Psoas muscle (tissue), 8 donors: ENCODE data around the gene LUZP2. TPM values are rescaled to one million over a fixed set of nuclear protein-coding genes. Genes with fewer than 3 reads are reported as not detected.

Experiments used
- ATAC-seq, 4 donors: fragments of 200-7000 bp; cut with Tn5 transposase; one replicate each; pipeline ENCODE4 v1.9.1; 2020; ENCODE audit warnings: moderate library complexity in 3 of 4, mild to moderate bottlenecking in 2 of 4
- DNase-seq, 2 donors: peaks; one replicate each; pipeline ENCODE4 v3.0.0-alpha.2; 2020
- H3K27ac ChIP-seq: fragments of 200-600 bp; one replicate; pipeline ENCODE4 v1.8.0; 2022
- H3K27me3 ChIP-seq, 3 donors: fragments of 200-600 bp in 1 of 3; one replicate each; pipeline versions ENCODE4 v1.6.1 to v1.8.0; 2013 to 2022; ENCODE audit warnings: low read length in 2 of 3, mild to moderate bottlenecking in 2 of 3, moderate library complexity in 1 of 3; ENCODE audit not compliant: insufficient read depth in 3 of 3
- H3K36me3 ChIP-seq, 2 donors: fragments of 200-600 bp in 1 of 2; one replicate each; pipeline versions ENCODE4 v1.6.1 to v1.8.0; 2013 to 2022; ENCODE audit warnings: low read depth in 1 of 2, mild to moderate bottlenecking in 1 of 2, moderate library complexity in 1 of 2; ENCODE audit not compliant: insufficient read depth in 1 of 2
- H3K4me1 ChIP-seq: fragments of 200-600 bp; one replicate; pipeline ENCODE4 v1.8.0; 2022
- H3K4me3 ChIP-seq: fragments of 200-600 bp; one replicate; pipeline ENCODE4 v1.8.0; 2022; ENCODE audit warnings: mild to moderate bottlenecking
- H3K9me3 ChIP-seq: fragments of 200-600 bp; one replicate; pipeline ENCODE4 v1.8.0; 2022
- CTCF ChIP-seq: fragments of 200-600 bp; IDR thresholded peaks from one replicate; pipeline ENCODE4 v1.8.0; 2022; ENCODE audit warnings: antibody characterized with exemption
- WGBS, 3 donors: extraction: QIAGEN DNeasy Blood & Tissue Kit; methylation state at CpG; one replicate each; pipeline versions ENCODE4 v1.1.6 to v1.1.7; 2013; 5-methylcytosine and 5-hydroxymethylcytosine counted together
- intact Hi-C, 2 donors: fragments of 100-400 bp; cut with DNase I; formaldehyde crosslinking; loops; one replicate each; pipeline versions ENCODE4 v1.11.0 to v1.14.2; 2022
- polyA plus RNA-seq, 3 donors: library from polyadenylated mRNA; stranded (reverse); fragments of 200-250 nt; gene quantifications; one replicate each; pipeline ENCODE4 v1.2.3, GENCODE V29; 2013
- total RNA-seq, 4 donors: library from RNA; stranded (reverse); fragmentation: NEBNext Ultra II Directional in 2 of 4; extraction: Animal tissue kit (Norgen Biotek cat#: 25700) in 2 of 4; gene quantifications; one replicate each; pipeline versions ENCODE4 v1.2.1 to v1.2.4, GENCODE V29; 2021 to 2023
- donor health status: healthy with polysubstance abuse.
- donor health status: DM: no; HTN: no; CAD: no; lungs with moderate emphysema.
- donor health status: Bipolar disorder and iron deficiency.
- donor health status: healthy.
- donor health status: DM: yes; HTN: yes; CAD: no.
- donor health status: DM: no; HTN: no; CAD: no.
- donor health status: DM: no; HTN: no; CAD: no.
- donor health status: DM: yes; HTN: yes; CAD: no.

Gene LUZP2
- total and polyA plus RNA-seq, 7 donors = 0.01 TPM; not detected in 5

DNA sequence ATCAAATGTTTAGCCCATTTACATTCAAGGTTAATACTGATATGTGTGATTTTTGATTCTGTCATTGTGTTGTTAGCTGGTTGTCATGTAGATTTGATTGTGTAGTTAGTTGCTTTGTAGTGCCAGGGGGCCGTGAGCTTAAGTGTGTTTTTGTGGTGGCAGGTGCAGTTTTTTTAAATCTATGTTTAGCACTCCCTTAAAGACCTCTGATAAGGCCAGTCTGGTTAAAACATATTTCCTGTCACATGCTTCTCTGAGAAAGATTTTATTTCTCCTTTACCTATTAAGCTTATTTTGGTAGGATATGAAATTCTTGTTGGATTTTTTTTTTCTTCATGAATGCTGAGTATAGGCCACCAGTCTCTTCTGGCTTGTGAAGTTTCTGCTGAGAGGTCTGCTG, 540.6 kb downstream of the LUZP2 start:
- Histone ChIP-seq H3K4me3 (no peak overlapping the region), H3K27me3 (no peaks in the 10 kb centered on the region), H3K9me3 (no peaks in the 10 kb centered on the region), H3K4me1 (no peaks in the 10 kb centered on the region), H3K27ac (no peak overlapping the region), H3K36me3 (no peaks in the 10 kb centered on the region)
- 41 to 80% (median 57%) methylated on average over 1 of the region's 1 CpG for WGBS, 3 donors
- TF ChIP-seq CTCF = no peak
- ATAC-seq (no peak), DNase-seq (no peak)
- intact Hi-C loops = no loop called here

GRCh38 chr11:25038131-25038530, 541.3 kb downstream of the LUZP2 start:
- no peak for DNase-seq
- no peaks in the 10 kb centered on the region for H3K9me3 ChIP-seq
- TF ChIP-seq CTCF = no peak
- H3K27ac ChIP-seq = no peak overlapping the region
- H3K4me1 ChIP-seq = no peaks in the 10 kb centered on the region
- ATAC-seq = no peak
- no peaks in the 10 kb centered on the region for H3K27me3 ChIP-seq
- intact Hi-C loops = no loop called here
- no peaks in the 10 kb centered on the region for H3K36me3 ChIP-seq
- no peak overlapping the region for H3K4me3 ChIP-seq

DNA sequence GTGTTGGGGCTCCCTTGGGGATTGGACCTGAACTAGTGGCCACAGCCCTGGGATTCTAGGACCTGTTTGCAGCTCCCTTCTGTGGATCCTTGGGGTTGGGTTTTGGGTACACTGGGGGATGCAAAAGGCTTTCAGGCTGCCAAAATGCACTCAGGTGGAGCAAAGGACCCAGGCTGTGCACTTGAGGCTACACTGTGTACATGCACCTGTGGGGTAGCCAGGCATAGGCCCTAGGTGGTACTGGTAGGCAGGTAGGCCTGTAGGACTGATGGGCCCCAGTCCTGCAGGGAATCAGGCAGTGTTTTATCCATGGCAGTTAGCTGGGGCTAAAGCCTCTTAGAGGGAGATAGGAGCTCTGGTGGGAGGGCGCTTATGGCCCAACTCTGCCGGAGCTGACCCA, 542.3 kb downstream of the LUZP2 start:
- Histone ChIP-seq H3K27me3 (no peaks in the 10 kb centered on the region), H3K9me3 (no peaks in the 10 kb centered on the region), H3K27ac (no peak overlapping the region), H3K4me1 (no peaks in the 10 kb centered on the region), H3K4me3 (no peak overlapping the region), H3K36me3 (no peaks in the 10 kb centered on the region)
- DNase-seq = no peak
- no peak for ATAC-seq
- intact Hi-C loops = no loop called here
- 94 to 100% (median 95%) methylated on average over 2 of the region's 2 CpGs for WGBS, 3 donors
- TF ChIP-seq CTCF = no peak

DNA sequence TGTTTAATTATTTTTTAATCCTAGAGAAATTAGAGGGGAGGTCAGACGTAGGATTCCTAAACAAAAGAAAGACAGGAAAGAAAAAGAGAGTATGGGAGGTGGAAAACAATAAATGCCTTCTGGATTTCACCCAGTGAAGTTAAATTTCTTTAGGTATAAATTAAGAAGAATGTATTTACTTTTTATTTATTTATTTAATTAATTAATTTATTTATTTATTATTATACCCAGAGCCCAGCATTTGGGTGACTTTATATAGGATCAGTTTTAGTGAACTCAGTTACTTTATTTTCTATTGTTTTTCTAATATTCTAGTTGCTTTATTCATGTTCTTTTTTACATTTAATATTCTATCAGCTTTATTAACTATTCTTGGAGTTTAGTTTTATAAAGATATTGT, 551.8 kb downstream of the LUZP2 start:
- intact Hi-C loops = no loop called here
- no peaks in the 10 kb centered on the region for H3K27me3 ChIP-seq
- no peaks in the 10 kb centered on the region for H3K4me1 ChIP-seq
- H3K4me3 ChIP-seq = no peak overlapping the region
- 85% methylated on average over 1 of the region's 1 CpG for WGBS, 3 donors
- H3K27ac ChIP-seq = no peak overlapping the region
- H3K9me3 ChIP-seq = no peaks in the 10 kb centered on the region
- DNase-seq (no peak), ATAC-seq (no peak)
- H3K36me3 ChIP-seq = no peaks in the 10 kb centered on the region
- TF ChIP-seq CTCF = no peak

- no peak for ATAC-seq
- no peak for DNase-seq
- no peaks in the 10 kb centered on the region for H3K4me1 ChIP-seq
- H3K4me3 ChIP-seq = no peak overlapping the region
- H3K36me3 ChIP-seq = no peaks in the 10 kb centered on the region
- no peak overlapping the region for H3K27ac ChIP-seq
- H3K27me3 ChIP-seq = no peaks in the 10 kb centered on the region
- no peak for TF ChIP-seq CTCF
- intact Hi-C loops = no loop called here
- no peaks in the 10 kb centered on the region for H3K9me3 ChIP-seq
Observed at GRCh38 chr11:25052844-25053243, 556.0 kb downstream of the LUZP2 start.
